HCT116 (cell line): ENCODE data around the gene CNGA3. TPM values are rescaled to one million over a fixed set of nuclear protein-coding genes. Genes with fewer than 3 reads are reported as not detected.
A peak's percentile ranks its signal among the peaks of the same experiment; 100 is the strongest.

ENCODE experiments used
- ATAC-seq: fragments of 200-7000 bp; cut with Tn5 transposase; 2 replicates; pipeline ENCODE4 v1.9.1; 2020; ENCODE audit warnings: mild to moderate bottlenecking, moderate library complexity
- Bru-seq: library from RNA; stranded (reverse); fragments of 400-500 nt; gene quantifications from one replicate; lab custom pipeline; 2021; lab: Mats Ljungman, UMichigan
- BruChase-seq, 2 experiments: library from RNA; stranded (reverse); fragments of 400-500 nt; gene quantifications; one replicate each; lab custom pipeline; 2021; lab: Mats Ljungman, UMichigan
- BruUV-seq: library from RNA; stranded (reverse); fragments of 400-500 nt; replicated peaks from 2 replicates; lab custom pipeline; 2021; lab: Mats Ljungman, UMichigan
- CTCF ChIA-PET: fragments of 300-600 bp; sonication (Branson Sonifier 250); formaldehyde crosslinking; loops from one replicate; lab custom pipeline; 2021; ENCODE audit warnings: antibody characterized with exemption; lab: Charles Lee
- POLR2A ChIA-PET: fragments of 300-600, 350-600 bp; sonication (Branson Sonifier 250); formaldehyde crosslinking; loops from one replicate; lab custom pipeline; 2021; ENCODE audit warnings: antibody characterized with exemption; lab: Charles Lee
- RAD21 ChIA-PET, 2 experiments: fragments of 300-600 bp; sonication (Branson Sonifier 250); formaldehyde crosslinking; loops; one replicate each; lab custom pipeline; 2023; ENCODE audit warnings: low total read pairs in 2 of 2; ENCODE audit not compliant: uncharacterized antibody in 2 of 2, unreplicated experiment in 2 of 2, low non-redundant PET in 1 of 2; lab: Charles Lee
- DNase-seq: peaks from one replicate; pipeline ENCODE4 v3.0.0-alpha.2; 2010; ENCODE audit warnings: low read depth, low spot score
- H2AFZ ChIP-seq: fragments of 200-600 bp; shearing (Covaris generic), sonication (generic); 2 replicates; pipeline ENCODE4 v1.6.1; 2017; ENCODE audit warnings: low read depth, mixed run types, mixed read lengths, antibody characterized with exemption, low read length; ENCODE audit not compliant: poor library complexity, severe bottlenecking
- H3K27ac ChIP-seq: 2 replicates; pipeline ENCODE4 v1.5.1; 2012; ENCODE audit warnings: low read depth, low read length
- H3K27me3 ChIP-seq: fragments of 200-600 bp; sonication (generic); 2 replicates; pipeline ENCODE4 v1.6.1; 2016; ENCODE audit warnings: mixed run types, low read length, mixed read lengths; ENCODE audit not compliant: insufficient read depth
- H3K36me3 ChIP-seq, 2 experiments: fragments of 200-500 bp in 1 of 2; fragments of 200-600 bp in 1 of 2; sonication (Bioruptor generic) in 1 of 2; sonication (generic) in 1 of 2; 2 replicates each; pipeline versions ENCODE4 v1.5.1 to v1.6.1; 2014 to 2016; ENCODE audit warnings: low read length in 2 of 2, inconsistent platforms in 1 of 2, mixed read lengths in 1 of 2, mixed run types in 1 of 2; ENCODE audit not compliant: insufficient read depth in 2 of 2, control insufficient read depth in 1 of 2
- H3K4me1 ChIP-seq, 2 experiments: fragments of 200-600 bp in 1 of 2; sonication (generic) in 1 of 2; 2 replicates each; pipeline versions ENCODE4 v1.5.1 to v1.6.1; 2012 to 2017; ENCODE audit warnings: low read length in 2 of 2, inconsistent platforms in 1 of 2, mild to moderate bottlenecking in 1 of 2, mixed read lengths in 1 of 2, mixed run types in 1 of 2, moderate library complexity in 1 of 2; ENCODE audit not compliant: insufficient read depth in 2 of 2, control insufficient read depth in 1 of 2
- H3K4me2 ChIP-seq: fragments of 200-600 bp; sonication (generic); 2 replicates; pipeline ENCODE4 v1.6.1; 2017; ENCODE audit warnings: mixed run types, low read length, mixed read lengths
- H3K4me3 ChIP-seq, 2 experiments: fragments of 200-600 bp in 1 of 2; sonication (generic) in 1 of 2; replicated peaks in 1 of 2; 2 replicates each; pipeline ENCODE4 v1.5.1; 2011 to 2016; ENCODE audit warnings: low read length in 2 of 2, control low read depth in 1 of 2, low read depth in 1 of 2, mild to moderate bottlenecking in 1 of 2, mixed read lengths in 1 of 2, mixed run types in 1 of 2
- H3K79me2 ChIP-seq: fragments of 200-600 bp; sonication (generic); 2 replicates; pipeline ENCODE4 v1.6.1; 2017; ENCODE audit warnings: mild to moderate bottlenecking, mixed run types, low read length, moderate library complexity, mixed read lengths; ENCODE audit not compliant: insufficient read depth
- H3K9ac ChIP-seq: fragments of 200-600 bp; sonication (generic); 2 replicates; pipeline ENCODE4 v1.6.1; 2016; ENCODE audit warnings: low read length, mixed read lengths
- H3K9me2 ChIP-seq: fragments of 200-600 bp; sonication (generic), shearing (Covaris generic); 2 replicates; pipeline ENCODE4 v1.6.1; 2017; ENCODE audit warnings: mixed run types, mild to moderate bottlenecking, moderate library complexity; ENCODE audit not compliant: insufficient read depth
- H3K9me3 ChIP-seq, 2 experiments: fragments of 200-500 bp in 1 of 2; fragments of 200-600 bp in 1 of 2; sonication (Bioruptor generic) in 1 of 2; sonication (generic) in 1 of 2; 2 replicates each; pipeline ENCODE4 v1.6.1; 2014 to 2017; ENCODE audit warnings: low read length in 2 of 2, mixed read lengths in 2 of 2, inconsistent platforms in 1 of 2, low read depth in 1 of 2, mild to moderate bottlenecking in 1 of 2, mixed run types in 1 of 2, moderate library complexity in 1 of 2; ENCODE audit not compliant: control insufficient read depth in 1 of 2, insufficient read depth in 1 of 2
- H4K20me1 ChIP-seq: fragments of 200-600 bp; sonication (generic), shearing (Covaris generic); 2 replicates; pipeline ENCODE4 v1.6.1; 2017; ENCODE audit warnings: mixed run types, mild to moderate bottlenecking, moderate library complexity; ENCODE audit not compliant: insufficient read depth
- SRF ChIP-seq: IDR thresholded peaks from 2 replicates; pipeline ENCODE4 v1.6.1; 2012; ENCODE audit warnings: low read depth
- intact Hi-C: fragments of 100-400 bp; cut with micrococcal nuclease; formaldehyde crosslinking; loops from 2 replicates; pipeline ENCODE4 v1.10.0; 2022
- long read RNA-seq: library from polyadenylated mRNA; unstranded; transcript quantifications from one replicate; pipeline ENCODE4 v2.0.0, GENCODE V29; 2021; ENCODE audit not compliant: unreplicated experiment
- polyA plus RNA-seq: library from polyadenylated mRNA; unstranded; fragments of >200 nt; gene quantifications from 2 replicates; pipeline ENCODE4 v1.2.1, GENCODE V29; 2012; ENCODE audit warnings: missing spikeins
- total RNA-seq: library from RNA; stranded (reverse); gene quantifications from one replicate; pipeline ENCODE4 v1.2.1, GENCODE V29; 2021; ENCODE audit not compliant: unreplicated experiment
- TF ChIP-seq, protein P1 (sequence below): IDR thresholded peaks from 2 replicates; pipeline ENCODE4 v1.6.1; 2012; ENCODE audit warnings: low read depth
- TF ChIP-seq, protein P2 (sequence below): IDR thresholded peaks from 2 replicates; pipeline ENCODE4 v1.6.1; 2012

CNGA3 gene
- not detected for total RNA-seq
- polyA plus RNA-seq: not detected in 2 replicates
- percentile 2 among the genes with signal in this experiment for Bru-seq, nascent RNA
- not detected for BruChase-seq, experiment 1, labeled RNA remaining after a 6-hour chase
- percentile 6 among the genes with signal in this experiment for BruChase-seq, experiment 2, labeled RNA remaining after a 2-hour chase
- long read RNA-seq: 0 reads

- H3K4me2 ChIP-seq: no peak within 1 kb of the TSS
- ATAC-seq: no peak
- no peak for DNase-seq
Observed at GRCh38 chr2:98346311-98347236, at the start of gene CNGA3. TSS of gene CNGA3 (plus strand) at chr2:98346456. CDS start at chr2:98369976, 23,520 bp downstream.

More at GRCh38 chr2:98346311-98347236, at the start of gene CNGA3:
- H3K27ac ChIP-seq: no peak within 1 kb of the TSS
- no peaks in the 10 kb centered on the region for H3K9me3 ChIP-seq
- no TSS peak for BruUV-seq
- intact Hi-C loops: no loop called here
- CTCF ChIA-PET: no interaction called here
- no peak within 1 kb of the TSS for H3K9ac ChIP-seq
- RAD21 ChIA-PET: no interaction called here
- H3K4me3 ChIP-seq: no peak within 1 kb of the TSS
- no peaks in the 10 kb centered on the region for H3K4me1 ChIP-seq
- no peaks in the 10 kb centered on the region for H3K9me2 ChIP-seq
- TF ChIP-seq, protein P1, sequence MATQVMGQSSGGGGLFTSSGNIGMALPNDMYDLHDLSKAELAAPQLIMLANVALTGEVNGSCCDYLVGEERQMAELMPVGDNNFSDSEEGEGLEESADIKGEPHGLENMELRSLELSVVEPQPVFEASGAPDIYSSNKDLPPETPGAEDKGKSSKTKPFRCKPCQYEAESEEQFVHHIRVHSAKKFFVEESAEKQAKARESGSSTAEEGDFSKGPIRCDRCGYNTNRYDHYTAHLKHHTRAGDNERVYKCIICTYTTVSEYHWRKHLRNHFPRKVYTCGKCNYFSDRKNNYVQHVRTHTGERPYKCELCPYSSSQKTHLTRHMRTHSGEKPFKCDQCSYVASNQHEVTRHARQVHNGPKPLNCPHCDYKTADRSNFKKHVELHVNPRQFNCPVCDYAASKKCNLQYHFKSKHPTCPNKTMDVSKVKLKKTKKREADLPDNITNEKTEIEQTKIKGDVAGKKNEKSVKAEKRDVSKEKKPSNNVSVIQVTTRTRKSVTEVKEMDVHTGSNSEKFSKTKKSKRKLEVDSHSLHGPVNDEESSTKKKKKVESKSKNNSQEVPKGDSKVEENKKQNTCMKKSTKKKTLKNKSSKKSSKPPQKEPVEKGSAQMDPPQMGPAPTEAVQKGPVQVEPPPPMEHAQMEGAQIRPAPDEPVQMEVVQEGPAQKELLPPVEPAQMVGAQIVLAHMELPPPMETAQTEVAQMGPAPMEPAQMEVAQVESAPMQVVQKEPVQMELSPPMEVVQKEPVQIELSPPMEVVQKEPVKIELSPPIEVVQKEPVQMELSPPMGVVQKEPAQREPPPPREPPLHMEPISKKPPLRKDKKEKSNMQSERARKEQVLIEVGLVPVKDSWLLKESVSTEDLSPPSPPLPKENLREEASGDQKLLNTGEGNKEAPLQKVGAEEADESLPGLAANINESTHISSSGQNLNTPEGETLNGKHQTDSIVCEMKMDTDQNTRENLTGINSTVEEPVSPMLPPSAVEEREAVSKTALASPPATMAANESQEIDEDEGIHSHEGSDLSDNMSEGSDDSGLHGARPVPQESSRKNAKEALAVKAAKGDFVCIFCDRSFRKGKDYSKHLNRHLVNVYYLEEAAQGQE: peak; percentile 53
- no peak for TF ChIP-seq SRF
- TF ChIP-seq, protein P2, sequence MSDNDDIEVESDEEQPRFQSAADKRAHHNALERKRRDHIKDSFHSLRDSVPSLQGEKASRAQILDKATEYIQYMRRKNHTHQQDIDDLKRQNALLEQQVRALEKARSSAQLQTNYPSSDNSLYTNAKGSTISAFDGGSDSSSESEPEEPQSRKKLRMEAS: no peak
- H3K36me3 ChIP-seq: no peaks in the 10 kb centered on the region
- no peak within 1 kb of the TSS for H2AFZ ChIP-seq
- peaks cover 21% of the 10 kb centered on the region; the same call in 1 of the 2 replicates for H3K27me3 ChIP-seq
- POLR2A ChIA-PET: no interaction called here
- H4K20me1 ChIP-seq: no peaks in the 10 kb centered on the region
- H3K79me2 ChIP-seq: no peaks in the 10 kb centered on the region
